ENCODE measurements around the gene DCTN1.

Gene DCTN1

GRCh38 chr2:74327199-74327598 is 52.9 kb downstream of the DCTN1 start:
- TF ChIP-seq, protein P1, sequence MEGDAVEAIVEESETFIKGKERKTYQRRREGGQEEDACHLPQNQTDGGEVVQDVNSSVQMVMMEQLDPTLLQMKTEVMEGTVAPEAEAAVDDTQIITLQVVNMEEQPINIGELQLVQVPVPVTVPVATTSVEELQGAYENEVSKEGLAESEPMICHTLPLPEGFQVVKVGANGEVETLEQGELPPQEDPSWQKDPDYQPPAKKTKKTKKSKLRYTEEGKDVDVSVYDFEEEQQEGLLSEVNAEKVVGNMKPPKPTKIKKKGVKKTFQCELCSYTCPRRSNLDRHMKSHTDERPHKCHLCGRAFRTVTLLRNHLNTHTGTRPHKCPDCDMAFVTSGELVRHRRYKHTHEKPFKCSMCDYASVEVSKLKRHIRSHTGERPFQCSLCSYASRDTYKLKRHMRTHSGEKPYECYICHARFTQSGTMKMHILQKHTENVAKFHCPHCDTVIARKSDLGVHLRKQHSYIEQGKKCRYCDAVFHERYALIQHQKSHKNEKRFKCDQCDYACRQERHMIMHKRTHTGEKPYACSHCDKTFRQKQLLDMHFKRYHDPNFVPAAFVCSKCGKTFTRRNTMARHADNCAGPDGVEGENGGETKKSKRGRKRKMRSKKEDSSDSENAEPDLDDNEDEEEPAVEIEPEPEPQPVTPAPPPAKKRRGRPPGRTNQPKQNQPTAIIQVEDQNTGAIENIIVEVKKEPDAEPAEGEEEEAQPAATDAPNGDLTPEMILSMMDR (IDR thresholded peaks at IDR 0.05; ENCODE audit: low read depth, low read length, poor library complexity, severe bottlenecking): no peak
- TF ChIP-seq EZH2phosphoT487 (IDR thresholded peaks at IDR 0.05; ENCODE audit: borderline replicate concordance, low read length): no peak
- no peaks in the 10 kb centered on the region for H4K20me1 ChIP-seq (ENCODE audit: control insufficient read depth, insufficient read depth, low read depth, low read length)

DNA sequence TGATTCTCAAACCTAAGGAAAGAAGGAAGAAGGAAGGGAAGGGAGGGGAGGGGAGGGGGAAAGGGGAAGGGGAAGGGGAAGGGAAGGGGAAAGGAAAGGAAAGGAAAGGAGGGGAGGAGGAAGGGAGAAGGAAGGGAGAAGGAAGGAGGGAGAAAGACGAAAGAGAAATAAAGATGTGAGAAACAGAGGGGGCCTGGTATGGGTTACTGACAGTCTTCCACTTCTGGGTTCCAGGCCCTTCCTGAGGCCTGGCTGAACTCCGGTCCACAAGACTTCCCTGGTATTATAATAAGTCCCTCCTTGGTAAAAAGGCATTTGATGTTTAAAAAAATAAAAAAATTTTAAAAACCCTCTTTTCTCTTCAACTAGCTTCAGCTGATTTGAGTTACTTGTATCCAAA is 54.3 kb downstream of the DCTN1 start:
- H3K27ac ChIP-seq (ENCODE audit: low read depth, low read length): no peak overlapping the region
- H3K36me3 ChIP-seq (ENCODE audit: control insufficient read depth, low read length): no peaks in the 10 kb centered on the region
- peaks cover 27% of the 10 kb centered on the region for H3K27me3 ChIP-seq (ENCODE audit: control insufficient read depth, low read length)
- no peaks in the 10 kb centered on the region for H3K9me2 ChIP-seq (replicated peaks; ENCODE audit: control insufficient read depth, low read length)
- H3F3A ChIP-seq (ENCODE audit: control insufficient read depth, insufficient read depth): no peaks in the 10 kb centered on the region
- H3K79me2 ChIP-seq (ENCODE audit: control insufficient read depth, low read length): no peaks in the 10 kb centered on the region
- H3K4me3 ChIP-seq (ENCODE audit: low read length): no peak overlapping the region
- no peaks in the 10 kb centered on the region for H3K9me3 ChIP-seq (ENCODE audit: control insufficient read depth, insufficient read depth, low read length)
- H3K4me1 ChIP-seq (ENCODE audit: control insufficient read depth, low read length): no peaks in the 10 kb centered on the region
- H4K20me1 ChIP-seq (ENCODE audit: control insufficient read depth, insufficient read depth, low read depth, low read length): no peaks in the 10 kb centered on the region
- no peak for TF ChIP-seq EZH2phosphoT487 (IDR thresholded peaks at IDR 0.05; ENCODE audit: borderline replicate concordance, low read length)
- TF ChIP-seq, protein P1 (IDR thresholded peaks at IDR 0.05; ENCODE audit: low read depth, low read length, poor library complexity, severe bottlenecking): no peak
- no peak overlapping the region for H3K4me2 ChIP-seq (ENCODE audit: low read length)

More at GRCh38 chr2:74327199-74327598, 52.9 kb downstream of the DCTN1 start:
- peaks cover 31% of the 10 kb centered on the region for H3K27me3 ChIP-seq (ENCODE audit: control insufficient read depth, low read length)
- no peak overlapping the region for H3K4me2 ChIP-seq (ENCODE audit: low read length)
- H3K27ac ChIP-seq (ENCODE audit: low read depth, low read length): no peak overlapping the region
- no peaks in the 10 kb centered on the region for H3K9me2 ChIP-seq (replicated peaks; ENCODE audit: control insufficient read depth, low read length)
- no peaks in the 10 kb centered on the region for H3K4me1 ChIP-seq (ENCODE audit: control insufficient read depth, low read length)
- H3K36me3 ChIP-seq (ENCODE audit: control insufficient read depth, low read length): no peaks in the 10 kb centered on the region
- H3F3A ChIP-seq (ENCODE audit: control insufficient read depth, insufficient read depth): no peaks in the 10 kb centered on the region
- no peak overlapping the region for H3K4me3 ChIP-seq (ENCODE audit: low read length)
- H3K9me3 ChIP-seq (ENCODE audit: control insufficient read depth, insufficient read depth, low read length): no peaks in the 10 kb centered on the region
- no peaks in the 10 kb centered on the region for H3K79me2 ChIP-seq (ENCODE audit: control insufficient read depth, low read length)

GRCh38 chr2:74321737-74322136 is 58.4 kb downstream of the DCTN1 start:
- no peak overlapping the region for H3K27ac ChIP-seq (ENCODE audit: low read depth, low read length)

More at GRCh38 chr2:74321737-74322136, 58.4 kb downstream of the DCTN1 start:
- H3F3A ChIP-seq (ENCODE audit: control insufficient read depth, insufficient read depth): no peaks in the 10 kb centered on the region
- no peaks in the 10 kb centered on the region for H3K79me2 ChIP-seq (ENCODE audit: control insufficient read depth, low read length)
- H3K9me2 ChIP-seq (replicated peaks; ENCODE audit: control insufficient read depth, low read length): no peaks in the 10 kb centered on the region
- no peaks in the 10 kb centered on the region for H3K36me3 ChIP-seq (ENCODE audit: control insufficient read depth, low read length)
- no peaks in the 10 kb centered on the region for H3K4me1 ChIP-seq (ENCODE audit: control insufficient read depth, low read length)
- peaks cover 9% of the 10 kb centered on the region for H3K27me3 ChIP-seq (ENCODE audit: control insufficient read depth, low read length)
- H3K4me3 ChIP-seq (ENCODE audit: low read length): no peak overlapping the region
- TF ChIP-seq, protein P1 (IDR thresholded peaks at IDR 0.05; ENCODE audit: low read depth, low read length, poor library complexity, severe bottlenecking): no peak
- TF ChIP-seq EZH2phosphoT487 (IDR thresholded peaks at IDR 0.05; ENCODE audit: borderline replicate concordance, low read length): no peak
- no peaks in the 10 kb centered on the region for H3K9me3 ChIP-seq (ENCODE audit: control insufficient read depth, insufficient read depth, low read length)
- no peak overlapping the region for H3K4me2 ChIP-seq (ENCODE audit: low read length)
- H4K20me1 ChIP-seq (ENCODE audit: control insufficient read depth, insufficient read depth, low read depth, low read length): no peaks in the 10 kb centered on the region
